Activated CD8-positive, alpha-beta memory T cell treated with anti-CD3 and anti-CD28 coated beads, Interleukin-2, amount 10 ng/mL, durations not matched to agents 7 days and 5 days (primary cell): ENCODE data around the gene SEC14L2. TPM values are rescaled to one million over a fixed set of nuclear protein-coding genes. Genes with fewer than 3 reads are reported as not detected.

Experiments
- ATAC-seq: fragments of 150-1000 bp; cut with Tn5 transposase; one replicate; pipeline ENCODE4 v1.10.0; 2021; ENCODE audit warnings: moderate library complexity
- CTCF ChIA-PET: fragments of 350-600 bp; sonication (Branson Sonifier 250); formaldehyde crosslinking; loops from one replicate; lab custom pipeline; 2021; ENCODE audit warnings: antibody characterized with exemption; lab: Charles Lee
- DNase-seq: peaks from one replicate; pipeline ENCODE4 v3.0.0-alpha.2; 2020
- H3K27ac Mint-ChIP-seq: one replicate; pipeline ENCODE4 v1.8.0; 2021; ENCODE audit warnings: mild to moderate bottlenecking, mixed read lengths
- H3K27me3 Mint-ChIP-seq: one replicate; pipeline ENCODE4 v1.8.0; 2021; ENCODE audit warnings: mixed read lengths
- H3K36me3 Mint-ChIP-seq: one replicate; pipeline ENCODE4 v1.8.0; 2021; ENCODE audit warnings: mild to moderate bottlenecking, mixed read lengths
- H3K4me1 Mint-ChIP-seq: one replicate; pipeline ENCODE4 v1.8.0; 2021; ENCODE audit warnings: mixed read lengths
- H3K4me3 Mint-ChIP-seq: one replicate; pipeline ENCODE4 v1.8.0; 2021; ENCODE audit warnings: mild to moderate bottlenecking, moderate library complexity, mixed read lengths
- H3K9me3 Mint-ChIP-seq: one replicate; pipeline ENCODE4 v1.8.0; 2022; ENCODE audit warnings: low read depth, mixed read lengths
- total RNA-seq, 2 experiments: library from RNA; stranded (reverse); gene quantifications; one replicate each; pipeline ENCODE4 v1.2.3, GENCODE V29; 2021

Gene SEC14L2
- total RNA-seq, 2 experiments from 2014 or later = 2.2 to 4.8 TPM

- Mint-ChIP-seq H3K4me3 (no peak overlapping the region), H3K27me3 (no peaks in the 10 kb centered on the region), H3K27ac (no peak overlapping the region), H3K36me3 (no peaks in the 10 kb centered on the region), H3K9me3 (no peaks in the 10 kb centered on the region), H3K4me1 (peaks cover 14% of the 10 kb centered on the region)
- DNase-seq (no peak), ATAC-seq (no peak)
- CTCF ChIA-PET = interaction anchor here (21.5 kb wide), 1 partner anchor 96 kb away, joined by 508 read pairs; the partner anchor contains the start of gene CASTOR1
These were observed 13.8 kb upstream of the SEC14L2 start for GRCh38 chr22:30383061-30383460.

GRCh38 chr22:30385942-30386341, 10.9 kb upstream of the SEC14L2 start:
- H3K27ac Mint-ChIP-seq = no peak overlapping the region
- H3K36me3 Mint-ChIP-seq = peaks cover 2% of the 10 kb centered on the region
- no peak for ATAC-seq
- H3K4me1 Mint-ChIP-seq = peaks cover 15% of the 10 kb centered on the region
- no peaks in the 10 kb centered on the region for H3K9me3 Mint-ChIP-seq
- H3K4me3 Mint-ChIP-seq = no peak overlapping the region
- no peak for DNase-seq
- CTCF ChIA-PET = interaction anchor here (0.7 to 21.5 kb wide), 10 partner anchors 29 to 280 kb away, joined by 3 to 508 read pairs (median 4); partner anchors contain the start of genes CASTOR1, CCDC157 and SF3A1
- H3K27me3 Mint-ChIP-seq = no peaks in the 10 kb centered on the region

- Mint-ChIP-seq H3K4me1 (peaks cover 16% of the 10 kb centered on the region), H3K4me3 (peak overlapping the region; percentile 76), H3K9me3 (no peaks in the 10 kb centered on the region), H3K36me3 (peaks cover 2% of the 10 kb centered on the region), H3K27ac (peak overlapping the region; percentile 26), H3K27me3 (no peaks in the 10 kb centered on the region)
- DNase-seq (no peak), ATAC-seq (no peak)
- CTCF ChIA-PET = interaction anchor here (0.5 to 21.5 kb wide), 16 partner anchors 8 to 278 kb away, joined by 3 to 508 read pairs (median 6); partner anchors contain the start of genes CASTOR1, OSM and SEC14L2
These were observed 10.2 kb upstream of the SEC14L2 start for GRCh38 chr22:30386608-30386959.

GRCh38 chr22:30386960-30387827, 9.6 kb upstream of the SEC14L2 start, which contains the start of gene RNF215:
Gene RNF215 (minus strand): TSS chr22:30387411. CDS start chr22:30387313, 98 bp downstream.
- H3K27ac Mint-ChIP-seq = peak within 1 kb of the TSS; percentile 78
- CTCF ChIA-PET = interaction anchor here (0.5 to 21.5 kb wide), 45 partner anchors 9 to 290 kb away, joined by 3 to 508 read pairs (median 4); partner anchors contain the start of genes CASTOR1, CCDC157, MTFP1 and OSM
- peak within 1 kb of the TSS; percentile 76 for H3K4me3 Mint-ChIP-seq
- peaks cover 2% of the 10 kb centered on the region for H3K36me3 Mint-ChIP-seq
- H3K27me3 Mint-ChIP-seq = no peaks in the 10 kb centered on the region
- DNase-seq = peak; percentile 82
- peak; percentile 91 for ATAC-seq
- H3K9me3 Mint-ChIP-seq = no peaks in the 10 kb centered on the region
- H3K4me1 Mint-ChIP-seq = peaks cover 22% of the 10 kb centered on the region

- peaks cover 2% of the 10 kb centered on the region for H3K36me3 Mint-ChIP-seq
- no peak overlapping the region for H3K4me3 Mint-ChIP-seq
- peaks cover 6% of the 10 kb centered on the region for H3K27me3 Mint-ChIP-seq
- CTCF ChIA-PET = interaction anchor here (0.6 to 21.5 kb wide), 33 partner anchors 10 to 364 kb away, joined by 3 to 508 read pairs (median 4); partner anchors contain the start of genes CASTOR1, MTFP1 and SF3A1
- no peaks in the 10 kb centered on the region for H3K9me3 Mint-ChIP-seq
- DNase-seq (peak; percentile 85), ATAC-seq (peak; percentile 48)
- H3K27ac Mint-ChIP-seq = peak overlapping the region; percentile 81
- H3K4me1 Mint-ChIP-seq = peaks cover 35% of the 10 kb centered on the region
These were observed 5.7 kb upstream of the SEC14L2 start for GRCh38 chr22:30390974-30391691.

- CTCF ChIA-PET = interaction anchor here (0.6 to 21.5 kb wide), 15 partner anchors 9 to 353 kb away, joined by 3 to 508 read pairs (median 4); partner anchors contain the start of genes CASTOR1 and MTFP1
- DNase-seq (no peak), ATAC-seq (no peak)
- no peak overlapping the region for H3K4me3 Mint-ChIP-seq
- no peaks in the 10 kb centered on the region for H3K9me3 Mint-ChIP-seq
- H3K4me1 Mint-ChIP-seq = peaks cover 35% of the 10 kb centered on the region
- H3K36me3 Mint-ChIP-seq = peaks cover 2% of the 10 kb centered on the region
- H3K27ac Mint-ChIP-seq = peak overlapping the region; percentile 73
- H3K27me3 Mint-ChIP-seq = peaks cover 19% of the 10 kb centered on the region
These were observed 4.0 kb upstream of the SEC14L2 start for GRCh38 chr22:30392661-30393321.

- Mint-ChIP-seq H3K27me3 (peaks cover 24% of the 10 kb centered on the region), H3K4me1 (peaks cover 39% of the 10 kb centered on the region)
- CTCF ChIA-PET = interaction anchor here (2.7 to 21.5 kb wide), 4 partner anchors 30 to 107 kb away, joined by 7 to 508 read pairs (median 80); partner anchors contain the start of genes CASTOR1 and MTFP1
These were observed 3.5 kb upstream of the SEC14L2 start for GRCh38 chr22:30393322-30393680.

GRCh38 chr22:30393885-30394284, 2.9 kb upstream of the SEC14L2 start:
- Mint-ChIP-seq H3K9me3 (no peaks in the 10 kb centered on the region), H3K4me3 (no peak overlapping the region), H3K36me3 (peaks cover 2% of the 10 kb centered on the region), H3K27me3 (peaks cover 27% of the 10 kb centered on the region), H3K27ac (no peak overlapping the region), H3K4me1 (peaks cover 43% of the 10 kb centered on the region)
- DNase-seq (no peak), ATAC-seq (no peak)
- CTCF ChIA-PET = interaction anchor here (1.0 to 21.5 kb wide), 5 partner anchors 30 to 107 kb away, joined by 3 to 508 read pairs (median 79); partner anchors contain the start of genes CASTOR1 and MTFP1

More at GRCh38 chr22:30393322-30393680, 3.5 kb upstream of the SEC14L2 start:
- H3K4me3 Mint-ChIP-seq = no peak overlapping the region
- no peaks in the 10 kb centered on the region for H3K9me3 Mint-ChIP-seq
- DNase-seq (no peak), ATAC-seq (no peak)
- H3K27ac Mint-ChIP-seq = no peak overlapping the region
- peaks cover 2% of the 10 kb centered on the region for H3K36me3 Mint-ChIP-seq

GRCh38 chr22:30397656-30398635, 1.1 kb downstream of the SEC14L2 start:
- Mint-ChIP-seq H3K9me3 (no peaks in the 10 kb centered on the region), H3K27me3 (peaks cover 27% of the 10 kb centered on the region), H3K4me3 (peak overlapping the region; percentile 42), H3K27ac (no peak overlapping the region), H3K4me1 (peaks cover 25% of the 10 kb centered on the region), H3K36me3 (no peaks in the 10 kb centered on the region)
- ATAC-seq (no peak), DNase-seq (no peak)
- CTCF ChIA-PET = interaction anchor here (1.0 to 21.5 kb wide), 8 partner anchors 11 to 290 kb away, joined by 3 to 508 read pairs (median 4); partner anchors contain the start of genes CASTOR1, MTFP1 and RNF215

GRCh38 chr22:30398685-30399680, 2.2 kb downstream of the SEC14L2 start:
- no peak for ATAC-seq
- Mint-ChIP-seq H3K27ac (no peak overlapping the region), H3K4me1 (peaks cover 20% of the 10 kb centered on the region), H3K4me3 (no peak overlapping the region), H3K27me3 (peaks cover 27% of the 10 kb centered on the region), H3K36me3 (no peaks in the 10 kb centered on the region), H3K9me3 (no peaks in the 10 kb centered on the region)
- CTCF ChIA-PET = interaction anchor here (0.9 to 21.5 kb wide), 6 partner anchors 12 to 112 kb away, joined by 3 to 508 read pairs (median 8); partner anchors contain the start of genes CASTOR1, MTFP1 and RNF215
- no peak for DNase-seq
